Daoy (cell line): ENCODE measurements around the gene LY9. TPM values are rescaled to one million over a fixed set of nuclear protein-coding genes. Genes with fewer than 3 reads are reported as not detected.
A peak's percentile ranks its signal among the peaks of the same experiment; 100 is the strongest.

ENCODE experiments used
- DNase-seq: peaks from one replicate; pipeline ENCODE4 v3.0.0-alpha.2; 2015; ENCODE audit warnings: low read depth
- total RNA-seq: library from RNA; depleted of rRNA; stranded (reverse); fragments of >200 nt; shearing (Covaris generic); gene quantifications from 2 replicates; pipeline ENCODE4 v1.2.3, GENCODE V29; 2014; rRNA removed

The LY9 gene
- total RNA-seq = 0.06 TPM in 1 of 2 replicates, not detected in the other

DNA sequence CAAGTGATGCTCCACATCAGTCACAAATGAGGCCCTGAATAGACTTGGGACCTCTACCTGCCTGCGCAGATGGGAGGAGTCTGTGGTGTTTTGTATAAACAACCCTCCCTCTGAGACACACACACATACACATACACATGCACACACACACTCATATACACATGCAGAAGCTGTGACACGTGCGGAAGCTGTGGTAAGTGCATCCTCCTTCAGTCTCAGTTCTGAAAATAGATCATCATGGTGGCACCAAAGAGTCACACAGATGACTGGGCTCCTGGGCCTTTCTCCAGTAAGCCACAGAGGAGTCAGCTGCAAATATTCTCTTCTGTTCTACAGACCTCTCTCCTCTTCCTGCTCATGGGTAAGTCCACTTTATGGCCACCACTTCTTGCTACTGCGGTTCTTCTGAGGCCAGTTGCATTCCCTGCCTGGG lies at the start of gene LY9:
Gene LY9 (plus strand): TSS at position 224 of the 433 bp plus-strand sequence. CDS start 14 bp downstream, at position 238.
- no peak for DNase-seq

- DNase-seq = peak; percentile 35
Measured at GRCh38 chr1:160746836-160747500, 49.0 kb upstream of the LY9 start.

DNA sequence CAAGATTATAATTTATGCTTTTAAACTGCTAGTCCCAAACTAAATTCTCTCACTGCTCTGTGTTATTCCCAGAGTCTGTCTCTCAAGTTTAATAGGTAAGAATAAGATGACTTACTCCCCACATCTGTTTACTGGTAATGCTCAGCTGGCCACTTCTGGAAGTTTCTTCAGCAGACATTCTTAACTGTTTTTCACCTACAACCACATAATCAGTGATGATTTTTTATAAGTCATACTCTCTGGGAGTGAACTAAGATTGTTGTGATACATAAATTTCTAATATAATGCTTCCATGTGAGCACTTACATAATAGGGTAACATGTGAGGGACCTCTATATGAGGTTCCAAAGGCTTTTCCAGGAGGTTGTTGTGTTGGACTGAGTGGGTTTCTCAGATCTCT lies 48.3 kb upstream of the LY9 start:
- DNase-seq = no peak

- peak; percentile 75 for DNase-seq
Measured at GRCh38 chr1:160748181-160748877, 47.6 kb upstream of the LY9 start.

- DNase-seq = no peak
Measured at GRCh38 chr1:160748878-160749269, 47.1 kb upstream of the LY9 start.

- no peak for DNase-seq
Measured at GRCh38 chr1:160750608-160751007, 45.4 kb upstream of the LY9 start.

- DNase-seq = no peak
Measured at GRCh38 chr1:160752406-160752805, 43.6 kb upstream of the LY9 start.

DNA sequence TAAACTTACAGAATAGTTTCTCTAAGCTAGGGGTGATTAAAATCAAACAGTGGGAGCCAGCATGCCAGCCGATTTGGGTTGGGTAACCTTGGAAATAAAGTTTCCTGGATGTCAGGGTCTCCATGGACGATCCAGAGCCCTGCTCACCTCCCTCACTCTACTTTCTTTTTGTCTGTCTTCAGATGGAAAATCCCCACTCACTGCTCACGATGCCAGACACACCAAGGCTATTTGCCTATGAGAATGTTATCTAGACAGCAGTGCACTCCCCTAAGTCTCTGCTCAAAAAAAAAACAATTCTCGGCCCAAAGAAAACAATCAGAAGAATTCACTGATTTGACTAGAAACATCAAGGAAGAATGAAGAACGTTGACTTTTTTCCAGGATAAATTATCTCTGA lies 43.0 kb upstream of the LY9 start:
- DNase-seq = no peak

GRCh38 chr1:160753594-160753993 lies 42.4 kb upstream of the LY9 start:
- DNase-seq = no peak

DNA sequence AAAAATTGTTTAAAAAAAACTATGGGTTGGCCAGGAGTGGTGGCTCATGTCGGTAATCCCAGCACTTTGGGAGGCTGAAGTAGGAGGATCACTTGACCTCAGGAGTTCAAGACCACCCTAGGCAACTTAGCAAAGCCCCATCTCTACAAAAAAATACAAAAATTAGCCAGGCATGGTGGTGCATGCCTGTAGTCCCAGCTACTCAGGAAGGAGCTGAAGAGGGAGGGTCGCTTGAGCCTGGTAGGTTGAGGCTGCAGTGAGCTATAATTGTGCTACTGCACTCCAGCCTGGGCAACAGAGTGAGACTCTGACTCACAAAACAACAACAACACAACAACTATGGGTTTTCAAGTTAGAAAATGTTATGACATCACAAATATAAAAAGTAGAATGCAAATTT lies 40.5 kb upstream of the LY9 start:
- DNase-seq = no peak

- no peak for DNase-seq
Measured at GRCh38 chr1:160755911-160756848, 39.8 kb upstream of the LY9 start.

GRCh38 chr1:160756849-160757201 lies 39.1 kb upstream of the LY9 start:
- no peak for DNase-seq

DNA sequence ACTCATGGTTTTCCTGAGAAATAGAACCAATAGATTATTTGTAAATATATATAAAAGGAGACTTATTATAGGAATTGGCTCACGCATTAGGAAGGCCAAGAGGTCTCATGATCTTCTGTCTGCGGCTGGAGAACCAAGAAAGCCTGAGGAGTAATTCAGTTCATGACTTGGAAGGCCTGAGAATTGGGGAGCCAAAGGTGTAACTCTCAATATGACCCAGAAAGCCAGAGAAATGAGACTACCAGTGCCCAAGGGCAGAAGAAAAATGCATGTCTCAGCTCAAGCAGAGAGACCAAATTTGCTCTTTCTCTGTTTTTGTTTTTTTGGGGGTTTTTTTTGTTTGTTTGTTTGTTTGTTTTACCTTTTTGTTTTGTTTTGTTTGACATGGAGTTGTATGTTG lies 37.5 kb upstream of the LY9 start:
- DNase-seq = no peak

- no peak for DNase-seq
Measured at GRCh38 chr1:160759740-160760139, 36.2 kb upstream of the LY9 start.

- peak; percentile 36 for DNase-seq
Measured at GRCh38 chr1:160761046-160761445, 34.9 kb upstream of the LY9 start.

DNA sequence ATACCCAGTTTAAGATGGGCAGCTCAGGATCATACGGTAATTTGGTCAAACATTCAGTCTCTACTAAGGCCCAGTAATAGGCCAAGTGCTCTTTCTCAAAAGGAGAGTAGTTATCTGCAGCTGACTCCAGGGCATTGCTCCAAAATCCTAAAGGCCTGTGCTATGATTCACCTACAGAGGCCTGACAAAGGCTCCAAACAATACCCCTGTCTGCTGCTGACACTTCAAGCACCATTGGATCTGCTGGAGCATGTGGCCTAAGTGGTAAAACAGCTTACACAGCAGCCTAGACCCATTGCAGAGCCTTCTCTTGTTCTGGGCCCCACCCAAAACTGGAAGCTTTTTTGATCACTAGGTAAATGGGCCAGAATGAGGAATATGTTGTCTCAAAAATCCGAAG lies 34.1 kb upstream of the LY9 start:
- peak; percentile 60 for DNase-seq

DNA sequence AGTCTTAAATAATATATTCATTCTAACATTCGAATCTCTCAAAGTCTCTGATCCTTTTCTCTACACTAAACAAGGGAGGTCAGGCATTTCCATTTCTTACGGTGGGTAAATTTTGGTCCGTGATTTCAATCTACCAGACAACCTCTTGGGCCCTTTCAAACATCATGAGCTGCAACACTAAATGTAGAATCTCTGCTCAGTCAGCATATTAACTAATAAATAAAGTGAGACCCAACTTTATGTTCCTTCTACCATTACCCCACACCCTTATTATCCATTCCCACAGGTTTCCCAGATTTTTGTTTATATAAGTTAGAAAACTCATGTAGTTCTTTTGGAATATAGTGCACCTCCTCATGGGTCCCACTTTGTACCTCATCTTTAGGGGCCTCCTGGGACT lies 32.0 kb upstream of the LY9 start:
- DNase-seq = no peak

DNA sequence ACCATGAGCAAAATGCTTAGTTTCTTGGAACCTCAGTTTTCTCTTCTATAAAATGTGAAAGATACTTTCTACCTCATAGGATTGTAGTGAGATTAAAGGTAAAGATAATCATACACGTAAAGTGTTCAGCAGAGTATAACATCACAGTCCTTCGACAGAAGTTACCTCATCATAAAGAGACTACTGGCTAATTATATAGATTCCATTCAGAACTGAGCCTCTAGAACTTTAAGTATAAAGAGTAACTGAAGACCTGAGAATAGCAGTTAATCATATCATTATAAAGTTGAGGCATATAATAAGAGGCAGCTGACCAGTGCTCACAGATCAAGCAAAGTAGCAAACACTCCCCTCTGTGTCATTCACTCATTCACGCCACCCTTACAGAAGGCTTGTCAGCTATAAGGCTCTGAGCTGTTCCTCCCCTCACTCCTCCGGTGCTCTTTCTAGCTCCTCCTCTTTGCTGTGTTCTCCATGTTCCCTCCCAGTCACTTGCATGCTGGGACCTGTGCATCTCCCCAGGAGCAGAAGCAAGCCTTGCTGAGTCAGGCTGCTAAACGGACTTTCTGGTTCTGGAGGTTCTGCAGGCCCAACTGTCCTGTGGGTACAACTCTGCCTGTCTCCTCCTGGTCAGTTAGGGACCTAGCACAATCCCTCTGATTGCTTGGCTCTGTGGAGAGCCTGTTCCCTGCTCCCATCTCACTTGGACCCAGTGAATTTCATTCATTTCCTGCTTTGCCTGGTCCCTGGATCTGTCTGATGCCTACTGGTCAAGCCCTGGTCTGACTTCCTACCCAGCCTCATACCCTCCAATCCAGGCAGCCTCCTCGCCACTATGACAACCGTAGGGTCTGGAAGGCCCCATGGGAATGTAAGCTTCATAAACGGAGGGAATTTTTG lies 28.3 kb upstream of the LY9 start:
- peak; percentile 37 for DNase-seq

- DNase-seq = peak; percentile 74
Measured at GRCh38 chr1:160768295-160768657, 27.7 kb upstream of the LY9 start.

- no peak for DNase-seq
Measured at GRCh38 chr1:160772331-160772730, 23.6 kb upstream of the LY9 start.

- no peak for DNase-seq
Measured at GRCh38 chr1:160773093-160773492, 22.9 kb upstream of the LY9 start.
